ENCODE measurements around the gene VWA2.

GRCh38 chr10:114332301-114333192 lies 93.5 kb downstream of the VWA2 start:
- TF ChIP-seq CTCF (IDR thresholded peaks at IDR 0.05 in 2 of 3, conservative IDR thresholded peaks at IDR 0.05 in 1 of 3; ENCODE audit: borderline replicate concordance in 1 of 3, insufficient read depth in 1 of 3, low read depth in 2 of 3, low read length in 2 of 3) (no peak), POLR2A (IDR thresholded peaks at IDR 0.05; ENCODE audit: borderline replicate concordance, extremely low read depth, insufficient read depth, insufficient read length) (no peak)

All from HCT116 (cell line).